GM18505 (cell line): ENCODE measurements around the gene IFNGR2.
"Not testable (repeated sequence)": the region's sequence is repeated elsewhere in the genome, so short reads cannot be mapped to it uniquely, and the experiment has no call there.

Experiments used
- ATAC-seq: cut with Tn5 transposase; IDR thresholded peaks from one replicate; pipeline ENCODE4 v1.9.1; 2021; ENCODE audit not compliant: unreplicated experiment
- POLR2A ChIP-seq: IDR thresholded peaks from 4 replicates; pipeline ENCODE4 v1.6.1; 2011; ENCODE audit warnings: borderline replicate concordance; ENCODE audit not compliant: insufficient read depth, insufficient read length; ENCODE audit errors: extremely low read depth

The IFNGR2 gene, protein sequence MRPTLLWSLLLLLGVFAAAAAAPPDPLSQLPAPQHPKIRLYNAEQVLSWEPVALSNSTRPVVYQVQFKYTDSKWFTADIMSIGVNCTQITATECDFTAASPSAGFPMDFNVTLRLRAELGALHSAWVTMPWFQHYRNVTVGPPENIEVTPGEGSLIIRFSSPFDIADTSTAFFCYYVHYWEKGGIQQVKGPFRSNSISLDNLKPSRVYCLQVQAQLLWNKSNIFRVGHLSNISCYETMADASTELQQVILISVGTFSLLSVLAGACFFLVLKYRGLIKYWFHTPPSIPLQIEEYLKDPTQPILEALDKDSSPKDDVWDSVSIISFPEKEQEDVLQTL

GRCh38 chr21:33403128-33403785 is at the start of gene IFNGR2:
IFNGR2 (plus strand) TSS chr21:33403413; CDS start chr21:33403544, 131 bp downstream.
- TF ChIP-seq POLR2A: peak; percentile 59
- ATAC-seq: peak; percentile 43

- TF ChIP-seq POLR2A: no peak
- ATAC-seq: no peak
These were observed 47.9 kb upstream of the IFNGR2 start for GRCh38 chr21:33355355-33355754.

DNA sequence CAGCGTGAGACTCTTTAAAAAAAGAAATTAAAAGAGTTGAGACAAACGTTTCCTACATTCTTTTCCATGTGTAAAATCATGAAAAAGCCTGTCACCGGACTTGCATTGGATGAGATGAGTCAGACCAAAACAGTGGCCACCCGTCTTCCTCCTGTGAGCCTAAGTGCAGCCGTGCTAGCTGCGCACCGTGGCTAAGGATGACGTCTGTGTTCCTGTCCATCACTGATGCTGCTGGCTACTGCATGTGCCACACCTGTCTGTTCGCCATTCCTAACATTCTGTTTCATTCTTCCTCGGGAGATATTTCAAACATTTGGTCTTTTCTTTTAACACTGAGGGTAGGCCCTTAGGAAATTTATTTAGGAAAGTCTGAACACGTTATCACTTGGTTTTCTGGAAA is 47.2 kb upstream of the IFNGR2 start:
- ATAC-seq: no peak
- no peak for TF ChIP-seq POLR2A

- no peak for TF ChIP-seq POLR2A
- no peak for ATAC-seq
These were observed 46.0 kb upstream of the IFNGR2 start for GRCh38 chr21:33357177-33357576.

DNA sequence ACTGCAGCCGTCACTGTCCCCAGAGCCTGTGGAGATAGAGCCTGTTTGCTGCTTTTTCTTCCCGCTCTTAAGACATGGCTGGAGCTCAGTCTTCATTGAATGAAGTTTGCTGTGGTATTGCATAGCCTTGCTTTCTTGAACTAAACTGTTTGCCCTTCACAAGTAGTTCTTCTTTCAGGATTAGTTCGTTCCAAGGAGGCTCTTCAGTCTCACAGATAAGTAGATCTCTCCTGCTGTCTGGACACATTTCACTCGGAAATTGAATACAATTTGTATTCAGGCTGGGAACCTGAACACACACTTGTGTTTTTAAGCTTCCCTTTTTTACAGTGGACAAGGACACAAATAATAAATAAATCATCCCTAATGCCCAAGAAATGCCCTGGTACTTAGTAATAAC is 43.8 kb upstream of the IFNGR2 start:
- ATAC-seq: no peak
- TF ChIP-seq POLR2A: no peak

DNA sequence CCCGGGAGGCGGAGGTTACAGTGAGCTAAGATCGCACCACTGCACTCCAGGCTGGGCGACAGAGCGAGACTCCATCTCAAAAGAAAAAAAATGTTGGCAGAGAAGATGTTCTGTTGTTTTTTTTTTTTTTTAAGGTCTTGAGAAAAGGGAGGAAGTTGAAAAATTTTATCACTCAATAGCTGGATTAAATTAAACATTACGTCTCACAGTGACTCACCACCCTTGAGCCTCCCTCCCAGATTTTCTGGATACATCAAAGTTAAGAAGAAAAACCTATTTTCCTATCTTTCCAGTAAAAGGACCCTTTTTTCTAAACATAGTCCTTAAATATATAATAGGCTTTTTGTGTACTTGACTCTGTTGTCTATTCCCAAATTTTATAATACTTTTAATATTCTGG is 42.9 kb upstream of the IFNGR2 start:
- ATAC-seq: no peak
- no peak for TF ChIP-seq POLR2A

GRCh38 chr21:33360881-33361602 is 42.2 kb upstream of the IFNGR2 start:
- peak; percentile 14 for TF ChIP-seq POLR2A
- peak; percentile 56 for ATAC-seq

DNA sequence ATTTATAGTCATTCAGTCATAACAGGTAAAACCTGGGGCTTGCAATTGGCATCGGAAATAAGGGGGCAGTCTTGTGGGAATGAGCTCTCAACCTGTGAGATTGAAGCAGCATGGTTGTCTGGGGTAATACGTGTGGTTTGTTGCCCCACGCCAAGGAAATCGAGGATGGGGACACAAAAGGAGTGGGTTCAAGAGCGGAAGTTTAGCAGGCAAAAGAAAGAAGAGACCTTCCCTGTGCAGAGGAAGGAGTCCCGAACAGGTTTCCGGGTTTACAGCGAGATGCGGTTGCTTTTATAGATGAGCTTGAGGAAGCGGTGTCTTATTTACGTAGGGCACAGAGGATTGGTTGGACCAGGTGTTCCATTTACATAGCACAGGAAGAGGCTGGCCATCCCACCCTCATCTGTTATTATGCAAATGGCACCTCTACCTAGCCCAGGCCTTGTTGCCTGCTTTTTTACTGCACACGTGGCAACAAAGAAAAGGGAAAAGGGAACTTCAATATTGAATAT is 41.1 kb upstream of the IFNGR2 start:
- peak; percentile 49 for TF ChIP-seq POLR2A
- no peak for ATAC-seq

GRCh38 chr21:33363911-33364609 is 39.2 kb upstream of the IFNGR2 start:
- not testable (repeated sequence) for ATAC-seq

- no peak for ATAC-seq
These were observed 38.4 kb upstream of the IFNGR2 start for GRCh38 chr21:33364830-33365229.

GRCh38 chr21:33367309-33367973 is 35.8 kb upstream of the IFNGR2 start:
- no peak for ATAC-seq
- TF ChIP-seq POLR2A: no peak

More at GRCh38 chr21:33364830-33365229, 38.4 kb upstream of the IFNGR2 start:
- TF ChIP-seq POLR2A: no peak

GRCh38 chr21:33368124-33368523 is 35.1 kb upstream of the IFNGR2 start:
- no peak for ATAC-seq
- TF ChIP-seq POLR2A: no peak

GRCh38 chr21:33368576-33368975 is 34.6 kb upstream of the IFNGR2 start:
- TF ChIP-seq POLR2A: no peak
- no peak for ATAC-seq

DNA sequence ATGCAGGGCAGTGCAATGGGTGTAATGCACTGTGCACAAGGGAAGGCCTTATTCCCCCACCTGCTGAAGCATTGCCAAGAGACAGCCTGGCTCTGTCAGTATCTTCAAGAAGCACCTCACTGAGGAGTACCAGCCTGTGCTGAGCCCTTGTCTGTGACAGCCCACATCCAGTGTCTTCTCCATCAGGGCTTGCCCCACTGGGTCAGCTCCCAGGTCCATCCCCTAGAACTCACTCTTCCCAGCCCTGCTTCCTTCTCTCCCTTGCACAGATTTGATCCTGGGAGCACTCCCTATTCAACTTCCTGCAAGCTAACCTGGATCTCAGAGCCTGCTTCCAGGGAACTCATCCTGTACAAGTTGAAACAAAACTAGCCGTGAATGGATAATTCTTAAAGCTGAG is 33.6 kb upstream of the IFNGR2 start:
- no peak for ATAC-seq
- TF ChIP-seq POLR2A: no peak
